ENCODE results near the gene XRCC5.
"Not testable (repeated sequence)": the region's sequence is repeated elsewhere in the genome, so short reads cannot be mapped to it uniquely, and the experiment has no call there.

XRCC5 gene

GRCh38 chr2:216194013-216194412, 84.9 kb downstream of the XRCC5 start:
- no peak for DNase-seq

GRCh38 chr2:216194561-216194960, 85.4 kb downstream of the XRCC5 start:
- no peak for DNase-seq

GRCh38 chr2:216195565-216196029, 86.4 kb downstream of the XRCC5 start:
- no peak for DNase-seq

- no peak for DNase-seq
Measured at GRCh38 chr2:216201692-216202306, 92.7 kb downstream of the XRCC5 start.

- DNase-seq: no peak
Measured at GRCh38 chr2:216202626-216203250, 93.6 kb downstream of the XRCC5 start.

GRCh38 chr2:216205486-216205885, 96.3 kb downstream of the XRCC5 start:
- no peak for DNase-seq

GRCh38 chr2:216206041-216206703, 97.0 kb downstream of the XRCC5 start:
- DNase-seq: no peak

GRCh38 chr2:216206821-216207220, 97.7 kb downstream of the XRCC5 start:
- no peak for DNase-seq

GRCh38 chr2:216208661-216209060, 99.5 kb downstream of the XRCC5 start:
- DNase-seq: not testable (repeated sequence)

GRCh38 chr2:216210701-216211540, 101.8 kb downstream of the XRCC5 start:
- no peak for DNase-seq

- DNase-seq: no peak
Measured at GRCh38 chr2:216211614-216212145, 102.5 kb downstream of the XRCC5 start.

- no peak for DNase-seq
Measured at GRCh38 chr2:216214768-216215167, 105.6 kb downstream of the XRCC5 start.

GRCh38 chr2:216215658-216216390, 106.7 kb downstream of the XRCC5 start:
- DNase-seq: no peak

- no peak for DNase-seq
Measured at GRCh38 chr2:216216951-216217903, 108.1 kb downstream of the XRCC5 start.

- DNase-seq: no peak
Measured at GRCh38 chr2:216217904-216218260, 108.7 kb downstream of the XRCC5 start.

- DNase-seq: no peak
Measured at GRCh38 chr2:216219861-216220260, 110.7 kb downstream of the XRCC5 start.

GRCh38 chr2:216220976-216221375, 111.8 kb downstream of the XRCC5 start:
- no peak for DNase-seq

GRCh38 chr2:216221811-216222210, 112.7 kb downstream of the XRCC5 start:
- no peak for DNase-seq

GRCh38 chr2:216222650-216223352, 113.7 kb downstream of the XRCC5 start:
- DNase-seq: no peak
